GM18507 (cell line): ENCODE results near the gene SPESP1.
"Not testable (repeated sequence)": the region's sequence is repeated elsewhere in the genome, so short reads cannot be mapped to it uniquely, and the experiment has no call there.

Source experiments
- DNase-seq: peaks from one replicate; pipeline ENCODE4 v3.0.0; 2011; ENCODE audit warnings: low read depth; ENCODE audit not compliant: insufficient read length; ENCODE audit errors: extremely low spot score
- FAIRE-seq: peaks from 2 replicates; lab custom pipeline; 2011; peaks lifted over from hg19 to GRCh38; lab: Jason Lieb, UNC

The SPESP1 gene

DNA sequence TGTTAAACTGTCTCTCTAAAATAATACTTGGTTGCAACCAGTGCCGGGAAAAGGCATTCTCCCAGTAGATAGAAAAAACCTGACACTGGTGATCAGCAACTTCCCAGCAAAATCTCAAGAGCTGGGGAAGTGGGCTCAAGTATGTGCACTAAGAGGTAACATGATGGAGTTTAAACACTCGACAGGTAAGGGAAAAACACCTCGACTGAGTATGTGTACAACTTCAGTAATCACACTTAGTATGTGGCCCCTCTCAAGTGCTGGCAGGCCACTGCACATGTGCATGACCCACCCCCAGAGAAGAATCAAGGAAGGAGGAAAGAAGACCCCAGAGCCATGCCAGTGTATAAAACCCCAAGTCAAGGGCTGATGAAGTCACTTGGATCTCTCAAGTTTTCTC, 27.4 kb downstream of the SPESP1 start:
- no peak for DNase-seq
- no peak for FAIRE-seq

DNA sequence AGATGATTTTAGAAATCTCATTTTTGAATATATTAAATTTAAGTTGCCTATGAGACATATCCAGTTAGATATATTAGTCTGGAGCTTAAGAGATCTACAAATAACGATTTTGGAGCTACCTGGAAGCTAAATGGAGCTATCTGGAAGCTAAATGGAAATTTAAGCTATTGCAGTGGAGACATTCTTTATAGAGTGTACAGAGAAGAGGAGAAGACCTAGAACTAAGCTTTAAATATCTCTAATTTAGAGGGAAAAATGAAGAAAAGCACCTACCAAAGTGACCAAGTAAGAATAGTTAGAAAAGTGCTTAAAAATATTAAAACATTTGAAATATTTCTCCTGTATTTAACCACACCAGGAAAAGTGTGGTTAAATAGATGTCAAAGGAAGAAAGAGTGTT, 28.3 kb downstream of the SPESP1 start:
- DNase-seq (no peak), FAIRE-seq (no peak)

DNA sequence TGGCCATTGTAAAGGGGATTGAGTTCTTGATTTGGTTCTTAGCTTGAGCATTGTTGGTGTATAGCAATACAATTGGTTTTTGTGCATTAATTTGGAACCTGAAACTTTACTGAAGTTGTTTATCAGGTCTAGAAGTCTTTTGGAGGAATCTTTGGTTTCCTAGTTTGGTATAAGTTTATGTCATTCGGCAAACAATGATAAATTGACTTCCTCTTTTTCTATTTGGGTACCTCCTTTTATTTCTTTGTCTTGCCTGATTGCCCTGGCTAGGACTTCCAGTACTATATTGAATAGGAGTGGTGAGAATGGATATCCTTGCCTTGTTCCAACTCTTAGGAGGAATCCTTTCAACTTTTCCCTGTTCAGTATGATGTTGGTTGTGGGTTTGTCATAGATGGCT, 32.1 kb downstream of the SPESP1 start:
- FAIRE-seq (no peak), DNase-seq (no peak)

DNA sequence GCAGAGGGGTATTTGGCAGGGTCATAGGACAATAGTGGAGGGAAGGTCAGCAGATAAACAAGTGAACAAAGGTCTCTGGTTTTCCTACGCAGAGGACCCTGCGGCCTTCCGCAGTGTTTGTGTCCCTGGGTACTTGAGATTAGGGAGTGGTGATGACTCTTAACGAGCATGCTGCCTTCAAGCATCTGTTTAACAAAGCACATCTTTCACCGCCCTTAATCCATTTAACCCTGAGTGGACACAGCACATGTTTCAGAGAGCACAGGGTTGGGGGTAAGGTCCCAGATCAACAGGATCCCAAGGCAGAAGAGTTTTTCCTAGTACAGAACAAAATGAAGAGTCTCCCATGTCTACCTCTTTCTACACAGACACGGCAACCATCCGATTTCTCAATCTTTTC, 33.4 kb downstream of the SPESP1 start:
- not testable (repeated sequence) for FAIRE-seq, DNase-seq

DNA sequence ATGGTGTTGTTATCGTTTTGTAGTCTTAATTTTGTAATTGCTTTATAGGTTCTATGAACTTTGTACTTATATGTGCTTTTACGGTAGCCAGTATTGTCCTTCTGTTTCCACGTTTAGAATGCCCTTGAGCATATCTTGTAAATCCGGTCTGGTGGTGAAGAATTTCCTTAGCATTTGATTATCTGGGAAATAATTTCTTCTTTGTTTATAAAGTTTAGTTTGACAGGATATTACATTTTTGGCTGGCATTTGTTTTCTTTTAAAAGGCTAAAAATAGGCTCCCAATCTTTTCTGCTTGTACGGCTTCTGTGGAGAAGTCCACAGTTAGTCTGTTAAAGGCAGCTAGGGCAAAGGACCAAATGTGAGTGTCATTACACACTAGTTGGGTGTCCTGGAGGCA, 36.7 kb downstream of the SPESP1 start:
- no peak for FAIRE-seq
- no peak for DNase-seq

DNA sequence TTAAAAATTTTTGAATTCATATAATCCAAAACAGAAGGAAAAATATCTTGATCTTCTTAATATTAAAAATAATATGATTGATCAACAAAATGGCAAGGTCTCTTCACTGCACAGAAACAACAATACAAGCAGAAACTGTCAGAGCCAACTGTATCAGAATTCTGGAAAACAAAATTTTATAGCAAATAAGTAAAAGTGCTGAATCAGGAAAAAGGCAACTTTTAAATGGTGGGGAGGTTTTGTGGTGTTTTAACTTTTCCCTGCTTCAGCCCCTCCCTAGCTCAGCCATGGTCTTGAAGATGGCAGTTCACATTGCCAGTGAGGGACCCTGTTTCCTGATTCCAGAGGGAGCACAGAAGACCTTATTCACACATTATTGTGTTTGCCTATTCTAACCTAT, 37.6 kb downstream of the SPESP1 start:
- FAIRE-seq, result no peak
- DNase-seq, result no peak

DNA sequence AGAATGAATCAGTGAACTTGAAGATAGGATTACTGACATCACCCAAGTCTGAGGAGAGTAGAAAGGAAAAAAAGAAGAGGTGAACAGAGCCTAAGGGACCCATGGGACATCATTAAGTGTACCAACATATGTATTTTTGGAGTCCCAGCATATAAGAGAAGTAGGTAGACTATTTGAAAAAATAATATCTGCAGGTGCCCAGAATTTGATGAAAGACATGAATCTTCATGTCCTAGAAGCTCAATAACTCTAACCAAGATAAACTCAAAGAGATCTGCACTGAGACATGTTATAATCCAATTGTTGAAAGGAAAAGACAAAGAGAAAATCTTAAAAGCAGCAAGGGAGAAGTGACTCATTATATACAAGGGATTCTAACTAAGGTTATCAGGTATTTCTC, 39.0 kb downstream of the SPESP1 start:
- DNase-seq, result no peak
- no peak for FAIRE-seq

DNA sequence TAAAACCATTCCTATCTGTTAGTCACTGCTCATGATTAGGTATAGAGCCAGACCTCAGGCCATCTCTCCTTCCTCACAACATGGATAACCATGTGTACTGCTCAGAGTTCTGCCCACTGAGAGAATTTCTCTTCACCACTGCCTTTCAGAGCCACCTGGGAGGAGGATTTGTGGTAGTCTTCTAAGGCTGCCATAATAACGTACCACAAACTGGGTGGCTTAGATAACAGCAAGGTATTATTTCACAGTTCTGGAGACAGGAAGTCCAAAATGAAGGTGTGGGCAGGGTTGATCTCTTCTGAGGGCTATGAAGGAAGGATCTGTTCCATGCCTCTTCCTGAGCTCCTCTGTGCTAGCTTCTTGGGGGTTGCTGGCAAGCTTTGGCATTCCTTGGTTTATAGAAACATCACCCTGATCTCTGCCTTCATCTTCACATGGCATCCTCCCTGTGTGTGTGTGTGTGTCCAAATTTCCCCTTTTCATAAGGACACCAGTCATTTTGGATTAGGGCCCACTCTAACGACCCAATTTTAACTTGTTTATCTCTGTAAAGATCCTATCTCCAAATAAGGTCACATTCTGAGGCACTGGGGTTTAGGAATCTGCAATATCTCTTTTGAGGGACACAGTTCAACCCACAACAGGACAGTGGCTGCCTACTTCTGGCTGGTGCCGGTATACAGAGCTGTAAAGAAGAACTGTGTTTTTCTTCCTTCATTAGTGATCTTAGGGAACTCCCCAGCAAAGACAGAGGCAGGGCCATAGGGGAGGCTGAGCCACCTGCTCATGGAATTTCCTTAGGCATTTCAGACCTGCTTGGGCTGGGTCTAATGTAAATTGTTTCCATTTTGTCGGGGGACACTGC, 42.1 kb downstream of the SPESP1 start:
- FAIRE-seq (no peak), DNase-seq (no peak)

DNA sequence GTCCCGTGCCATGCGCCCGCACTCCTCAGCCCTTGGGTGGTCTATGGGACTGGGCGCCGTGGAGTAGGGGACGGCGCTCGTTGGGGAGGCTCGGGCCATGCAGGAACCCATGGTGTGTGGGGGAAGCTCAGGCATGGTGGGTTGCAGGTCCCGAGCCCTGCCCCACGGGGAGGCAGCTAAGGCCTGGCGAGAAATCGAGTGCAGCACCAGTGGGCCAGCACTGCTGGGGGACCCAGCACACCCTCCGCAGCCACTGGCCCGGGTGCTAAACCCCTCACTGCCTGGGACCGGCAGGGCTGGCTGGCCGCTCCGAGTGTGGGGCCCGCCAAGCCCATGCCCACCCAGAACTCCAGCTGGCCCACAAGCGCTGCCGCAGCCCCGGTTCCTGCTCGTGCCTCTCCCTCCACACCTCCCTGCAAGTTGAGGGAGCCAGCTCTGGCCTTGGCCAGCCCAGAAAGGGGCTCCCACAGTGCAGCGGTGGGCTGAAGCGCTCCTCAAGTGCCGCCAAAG, 45.4 kb downstream of the SPESP1 start:
- DNase-seq, FAIRE-seq: not testable (repeated sequence)

DNA sequence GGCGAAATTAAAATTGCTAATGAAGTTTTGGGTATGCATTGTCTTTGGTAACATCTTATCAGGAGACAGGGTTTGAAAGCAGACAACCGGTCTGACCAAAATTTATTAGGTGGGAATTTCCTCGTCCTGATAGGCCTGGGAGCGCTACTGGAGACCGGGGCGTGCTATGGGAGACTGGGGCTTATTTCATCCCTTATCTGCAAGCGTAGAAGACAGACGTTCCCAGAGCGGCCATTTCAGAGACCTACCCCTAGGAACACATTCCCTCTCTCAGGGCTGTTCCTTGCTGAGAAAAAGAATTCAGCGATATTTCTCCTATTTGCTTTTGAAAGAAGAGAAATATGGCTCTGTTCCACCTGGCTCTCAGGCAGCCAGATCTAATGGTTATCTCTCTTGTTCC, 47.1 kb downstream of the SPESP1 start:
- not testable (repeated sequence) for DNase-seq, FAIRE-seq

DNA sequence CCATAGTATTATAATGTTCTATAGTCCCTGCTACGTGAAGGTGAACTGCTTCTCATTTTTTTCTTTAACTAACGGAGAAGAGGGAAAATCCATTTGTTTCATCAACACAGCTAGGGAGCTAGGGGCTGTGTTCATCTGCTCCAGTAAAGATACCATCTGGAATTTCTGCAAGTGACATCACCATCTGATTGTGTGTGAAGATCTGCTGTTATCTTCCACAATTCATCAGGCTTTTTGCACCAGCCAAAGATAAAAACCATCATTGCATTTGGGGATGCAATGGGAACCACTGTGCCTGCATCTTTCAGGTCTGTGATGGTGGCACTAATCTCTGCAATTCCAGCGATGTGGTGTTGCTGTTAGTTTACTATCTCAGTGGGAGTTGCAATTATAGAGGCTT, 48.7 kb downstream of the SPESP1 start:
- DNase-seq, result no peak
- no peak for FAIRE-seq

DNA sequence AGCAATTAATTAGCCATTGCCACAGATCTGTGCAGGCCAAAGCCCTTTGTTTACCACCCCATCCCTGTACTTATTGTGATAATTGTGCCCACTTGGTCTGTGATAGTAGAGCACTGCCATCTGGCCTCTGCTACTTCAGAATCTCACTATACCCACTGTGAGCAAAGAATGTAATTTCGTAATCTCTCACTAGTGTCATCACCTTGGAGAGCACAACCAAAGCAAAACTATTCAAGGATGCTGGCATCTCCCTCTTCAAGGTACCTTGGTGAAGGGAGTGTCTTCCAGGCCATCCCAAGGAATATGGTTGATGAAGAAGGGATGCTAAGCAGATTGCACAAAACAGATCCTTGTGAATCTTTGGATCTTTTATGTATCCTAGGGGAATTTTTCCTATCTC, 49.5 kb downstream of the SPESP1 start:
- DNase-seq (no peak), FAIRE-seq (no peak)

DNA sequence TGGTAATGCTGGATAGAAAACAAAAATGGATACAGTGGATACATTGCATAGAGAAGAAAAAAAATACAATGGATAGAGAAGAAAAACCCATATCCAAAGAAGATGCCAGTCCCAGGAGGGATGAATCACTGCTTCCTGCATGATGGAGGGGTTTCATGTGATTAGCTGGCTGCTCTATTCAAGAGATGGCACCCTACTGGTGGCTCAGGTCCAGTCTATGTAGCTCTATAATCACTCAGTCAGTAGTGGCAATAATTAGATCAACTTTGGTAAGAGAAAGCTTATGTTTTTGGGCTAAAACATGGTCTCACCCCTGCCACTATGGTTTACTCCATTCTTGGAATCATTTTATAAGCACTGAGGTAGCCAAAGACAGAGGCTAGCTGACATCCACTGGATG, 50.5 kb downstream of the SPESP1 start:
- no peak for DNase-seq
- FAIRE-seq, result no peak

DNA sequence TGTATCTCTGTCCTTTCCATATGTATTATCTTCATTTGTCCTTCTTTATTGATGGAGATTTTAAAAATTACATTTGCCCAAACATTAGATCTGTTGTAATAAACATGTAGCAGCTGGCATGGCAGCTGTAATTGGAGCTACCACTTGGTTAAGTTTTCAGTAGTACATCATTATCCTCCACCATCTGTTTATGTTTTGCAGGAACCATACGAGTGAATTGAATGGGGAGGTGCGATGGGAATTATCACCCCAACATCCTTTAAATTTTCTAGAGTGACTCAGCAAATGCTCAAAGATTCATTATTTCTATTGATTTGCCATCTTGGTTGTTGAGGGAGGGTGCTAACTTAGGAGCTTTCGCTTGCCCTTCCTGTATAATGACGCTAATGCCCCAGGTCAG, 51.6 kb downstream of the SPESP1 start:
- no peak for FAIRE-seq

DNA sequence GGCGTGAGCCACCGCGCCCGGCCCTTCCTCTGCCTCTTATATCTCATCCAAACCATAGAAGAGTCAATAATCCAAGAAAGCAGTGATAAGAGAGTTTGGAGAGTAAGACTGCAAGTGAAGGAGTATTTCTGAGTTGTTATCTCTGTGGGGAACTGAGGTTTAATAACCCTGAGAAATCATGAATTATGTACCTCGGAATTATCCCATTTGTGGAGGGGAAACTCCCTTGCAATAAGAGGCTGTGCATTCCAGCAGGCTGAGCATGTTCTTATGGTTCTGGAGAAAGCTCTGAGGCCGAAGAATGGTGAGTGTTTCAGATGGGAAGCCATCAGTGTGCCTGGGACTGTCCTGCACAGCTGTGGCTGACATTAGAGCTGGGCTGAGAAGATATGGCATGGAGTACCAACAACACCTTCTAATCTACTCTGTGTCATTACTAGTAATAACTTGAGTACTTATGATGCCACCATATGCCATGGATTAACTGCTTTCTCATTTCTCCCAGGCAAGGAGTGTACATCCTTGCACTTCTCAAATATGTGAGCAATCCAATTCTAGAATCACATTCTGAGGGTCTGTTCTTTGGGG, 52.7 kb downstream of the SPESP1 start:
- no peak for FAIRE-seq

More for the DNA sequence above, 51.6 kb downstream of the SPESP1 start:
- DNase-seq, result no peak

DNA sequence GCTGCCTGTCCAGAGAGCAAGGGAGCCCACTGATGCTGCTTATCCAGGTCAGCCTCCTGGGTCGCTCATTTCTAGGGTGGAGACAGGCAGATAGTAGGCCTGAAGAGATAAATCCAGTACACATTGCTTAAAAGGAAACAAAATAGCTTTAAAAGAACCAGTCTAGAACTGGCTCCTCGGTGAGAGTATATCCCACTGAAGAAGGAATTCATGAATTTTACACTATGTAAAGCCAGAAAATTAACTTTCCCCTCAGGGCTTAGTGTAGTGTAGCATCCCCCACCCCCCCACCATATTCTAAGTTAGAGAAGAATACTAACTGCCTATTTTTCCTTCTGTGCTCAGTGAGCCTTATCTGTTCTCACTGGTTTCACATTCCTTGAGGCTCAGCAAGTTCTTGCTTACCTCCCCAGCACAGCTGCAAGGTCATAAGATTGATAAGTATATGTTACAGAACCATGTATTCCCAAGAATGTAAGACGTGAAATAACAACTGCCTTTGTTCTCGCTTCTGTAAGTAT, 53.7 kb downstream of the SPESP1 start:
- FAIRE-seq (no peak), DNase-seq (no peak)

More for the DNA sequence above, 52.7 kb downstream of the SPESP1 start:
- DNase-seq, result no peak

DNA sequence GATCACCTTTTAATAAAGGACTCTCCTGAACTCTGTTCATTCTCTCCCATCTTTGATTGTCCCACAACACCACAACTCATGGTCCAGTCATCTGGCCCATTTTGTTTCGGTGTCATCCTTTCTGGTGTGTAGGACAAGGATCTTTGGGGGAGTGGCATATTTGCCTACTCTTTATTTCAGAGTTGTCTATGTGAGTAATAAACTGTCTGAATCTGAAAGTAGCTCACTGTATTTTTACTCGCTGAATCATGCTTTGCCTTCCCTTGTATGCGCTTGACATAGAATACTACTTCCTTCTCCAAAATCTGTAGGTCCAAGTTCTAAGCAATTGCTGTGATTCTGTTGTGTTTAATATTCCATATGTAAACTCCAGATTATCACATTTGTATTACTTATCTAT, 54.3 kb downstream of the SPESP1 start:
- DNase-seq, result no peak
- no peak for FAIRE-seq

DNA sequence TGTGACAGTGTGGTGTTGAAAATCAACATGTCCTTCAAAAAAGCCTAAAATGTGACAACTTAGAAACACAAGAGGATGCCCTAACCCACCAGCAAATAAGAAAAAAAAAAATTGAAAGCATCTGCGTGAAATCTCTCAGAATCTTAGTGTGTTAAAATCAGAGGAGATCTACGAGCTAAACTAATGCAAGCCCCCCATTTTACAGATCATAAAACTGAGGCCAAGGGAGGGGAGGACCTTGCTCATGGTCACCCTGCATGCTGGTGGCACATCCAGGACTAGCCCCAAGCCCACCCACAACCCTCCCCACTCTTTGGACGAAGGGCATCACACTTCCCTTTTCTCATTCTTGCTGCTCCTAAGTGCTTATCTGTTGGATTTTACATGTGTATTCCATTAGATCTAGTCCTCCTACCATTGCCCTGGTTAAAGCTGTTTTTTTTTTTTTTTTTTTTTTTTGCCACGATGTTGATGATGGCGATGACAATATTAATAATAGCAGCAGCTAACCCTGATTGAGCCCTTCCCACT, 55.1 kb downstream of the SPESP1 start:
- FAIRE-seq (no peak), DNase-seq (no peak)

DNA sequence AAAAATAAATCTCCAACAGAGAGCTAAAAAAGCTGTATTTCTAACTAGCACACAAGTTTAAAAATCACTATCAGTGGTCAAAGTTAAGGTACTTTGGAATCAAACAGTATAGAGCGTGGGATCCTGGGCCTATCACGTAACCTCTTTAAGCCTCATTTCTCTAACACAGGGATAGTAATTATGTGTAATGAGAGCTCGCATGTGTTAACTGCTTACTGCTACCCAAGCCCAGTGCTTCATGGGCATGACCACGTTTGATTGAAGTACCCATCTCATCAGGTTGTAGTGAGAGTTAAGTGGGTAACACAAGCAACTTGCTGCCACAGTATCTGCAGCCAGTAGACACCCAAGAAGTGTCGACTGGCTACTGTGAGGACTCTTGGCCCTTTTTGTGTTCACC, 56.0 kb downstream of the SPESP1 start:
- FAIRE-seq, result no peak
- no peak for DNase-seq

DNA sequence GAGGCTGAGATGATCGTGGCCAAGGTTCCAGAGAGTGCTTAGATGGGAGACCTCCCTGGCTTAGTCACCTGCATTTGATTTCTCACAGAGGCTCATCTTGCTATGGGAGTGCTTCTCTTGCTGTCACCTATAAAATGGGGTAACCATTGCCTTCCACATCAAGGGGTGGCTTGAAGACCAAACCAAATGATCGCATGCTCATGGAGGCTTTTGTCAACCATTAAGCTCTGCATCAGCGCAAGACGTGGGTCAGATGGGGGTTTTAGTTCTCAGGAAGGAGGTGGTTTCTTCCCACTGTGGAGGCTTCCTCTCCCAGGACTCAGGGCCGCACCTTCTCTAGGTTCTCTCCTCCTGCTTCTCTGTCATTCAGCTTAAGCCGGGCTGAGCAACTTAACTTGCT, 56.8 kb downstream of the SPESP1 start:
- no peak for FAIRE-seq

DNA sequence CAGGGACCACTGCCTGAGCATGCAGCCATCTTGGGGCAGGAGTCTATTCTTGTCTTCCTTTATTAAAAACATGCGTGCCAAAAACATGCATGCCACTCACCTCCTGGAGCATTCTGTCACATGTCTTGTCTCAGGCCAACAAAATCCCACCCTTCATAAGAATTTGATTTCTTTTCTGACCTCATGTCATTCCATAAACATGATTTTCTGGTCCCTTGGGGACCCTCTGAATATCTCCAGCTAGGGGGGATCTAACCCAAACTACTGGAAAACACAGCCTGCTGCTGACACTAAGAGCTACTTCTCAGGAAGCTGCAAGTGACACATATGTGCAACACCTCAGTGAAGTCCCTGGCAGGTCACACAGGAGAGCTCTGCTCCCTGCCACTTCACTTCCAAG, 57.4 kb downstream of the SPESP1 start:
- no peak for FAIRE-seq

More for the DNA sequence above, 56.8 kb downstream of the SPESP1 start:
- DNase-seq, result no peak

More for the DNA sequence above, 57.4 kb downstream of the SPESP1 start:
- DNase-seq, result no peak
